Endothelial cell of umbilical vein (primary cell): Measurements from ENCODE around the gene PHF3. TPM values are rescaled to one million over a fixed set of nuclear protein-coding genes. Genes with fewer than 3 reads are reported as not detected.

ENCODE experiments used
- BruUV-seq: library from RNA; stranded (reverse); fragments of 400-500 nt; replicated peaks from 2 replicates; lab custom pipeline; 2021; lab: Mats Ljungman, UMichigan
- CTCF ChIA-PET: fragments of 300-600, 350-600 bp; sonication (Branson Sonifier 250); formaldehyde crosslinking; loops from one replicate; lab custom pipeline; 2021; ENCODE audit warnings: antibody characterized with exemption, inconsistent platforms; lab: Charles Lee
- POLR2A ChIA-PET: fragments of 300-600, 350-600 bp; sonication (Branson Sonifier 250); formaldehyde crosslinking; loops from one replicate; lab custom pipeline; 2021; ENCODE audit warnings: antibody characterized with exemption, inconsistent platforms; lab: Charles Lee
- DNase-seq: peaks from one replicate; pipeline ENCODE4 v3.0.0-alpha.2; 2011; ENCODE audit warnings: low read depth, low spot score
- FAIRE-seq: peaks from 2 replicates; lab custom pipeline; 2011; peaks lifted over from hg19 to GRCh38; lab: Jason Lieb, UNC
- H2AFZ ChIP-seq: 2 replicates; pipeline ENCODE4 v1.6.0; 2012; ENCODE audit warnings: low read depth, low read length, control low read depth, inconsistent platforms
- H3K27ac ChIP-seq: 2 replicates; pipeline ENCODE4 v1.5.1; 2011; ENCODE audit warnings: low read depth, mild to moderate bottlenecking, control low read depth, low read length, moderate library complexity; ENCODE audit not compliant: insufficient read depth
- H3K27me3 ChIP-seq, 2 experiments: 2 replicates each; pipeline versions ENCODE4 v1.6.0 to v1.6.1; 2011; ENCODE audit warnings: low read length in 2 of 2, mixed read lengths in 1 of 2; ENCODE audit not compliant: control insufficient read depth in 2 of 2, insufficient read depth in 2 of 2
- H3K36me3 ChIP-seq, 2 experiments: 2 replicates in 1 of 2; 3 replicates in 1 of 2; pipeline ENCODE4 v1.5.1; 2011; ENCODE audit warnings: low read length in 2 of 2, mild to moderate bottlenecking in 1 of 2, moderate library complexity in 1 of 2; ENCODE audit not compliant: control insufficient read depth in 2 of 2, insufficient read depth in 2 of 2; ENCODE audit errors: extremely low read depth in 1 of 2
- H3K4me1 ChIP-seq: 3 replicates; pipeline ENCODE4 v1.5.1; 2011; ENCODE audit warnings: mild to moderate bottlenecking, low read length; ENCODE audit not compliant: control insufficient read depth, insufficient read depth; ENCODE audit errors: extremely low read depth
- H3K4me2 ChIP-seq: 2 replicates; pipeline ENCODE4 v1.6.1; 2011; ENCODE audit warnings: low read length, control low read depth, mixed read lengths; ENCODE audit not compliant: insufficient read depth
- H3K4me3 ChIP-seq, 3 experiments: fragments of 200-600 bp in 1 of 3; sonication (generic), shearing (Covaris generic) in 1 of 3; replicated peaks in 1 of 3; 2 replicates each; pipeline ENCODE4 v1.5.1; 2011 to 2016; ENCODE audit warnings: control low read depth in 3 of 3, low read length in 3 of 3, mild to moderate bottlenecking in 2 of 3, inconsistent platforms in 1 of 3, low read depth in 1 of 3, moderate library complexity in 1 of 3; ENCODE audit not compliant: insufficient read depth in 1 of 3
- H3K79me2 ChIP-seq: 2 replicates; pipeline ENCODE4 v1.6.0; 2012; ENCODE audit warnings: low read length, inconsistent platforms; ENCODE audit not compliant: control insufficient read depth, insufficient read depth
- H3K9ac ChIP-seq: replicated peaks from 2 replicates; pipeline ENCODE3; 2011; ENCODE audit warnings: low read length, control low read depth; ENCODE audit not compliant: insufficient read depth; ENCODE audit errors: extremely low read depth
- H3K9me1 ChIP-seq: replicated peaks from 3 replicates; pipeline ENCODE4 v1.6.0; 2011; ENCODE audit warnings: mild to moderate bottlenecking, low read length; ENCODE audit not compliant: control insufficient read depth, insufficient read depth; ENCODE audit errors: extremely low read depth
- H3K9me3 ChIP-seq: replicated peaks from 2 replicates; pipeline ENCODE4 v1.5.1; 2012; ENCODE audit warnings: low read length, inconsistent platforms; ENCODE audit not compliant: control insufficient read depth, insufficient read depth
- H4K20me1 ChIP-seq: replicated peaks from 2 replicates; pipeline ENCODE3; 2011; ENCODE audit warnings: mild to moderate bottlenecking, low read length; ENCODE audit not compliant: control insufficient read depth, insufficient read depth; ENCODE audit errors: extremely low read depth
- EZH2 ChIP-seq: IDR thresholded peaks from 2 replicates; pipeline ENCODE4 v1.6.1; 2012; ENCODE audit warnings: borderline replicate concordance, low read depth, mild to moderate bottlenecking, moderate library complexity, low read length, inconsistent platforms; ENCODE audit not compliant: severe bottlenecking
- FOS ChIP-seq: IDR thresholded peaks from 2 replicates; pipeline ENCODE4 v1.6.1; 2011; ENCODE audit warnings: mild to moderate bottlenecking, low read length, moderate library complexity, borderline replicate concordance; ENCODE audit not compliant: insufficient read depth
- GATA2 ChIP-seq: IDR thresholded peaks from 2 replicates; pipeline ENCODE4 v1.7.0; 2011; ENCODE audit warnings: low read depth, mild to moderate bottlenecking, moderate library complexity, mixed read lengths, low read length; ENCODE audit not compliant: insufficient read length, insufficient read depth
- JUN ChIP-seq: IDR thresholded peaks from 2 replicates; pipeline ENCODE4 v1.6.1; 2011; ENCODE audit warnings: borderline replicate concordance, low read depth; ENCODE audit not compliant: insufficient read length, insufficient read depth
- MAX ChIP-seq: IDR thresholded peaks from 2 replicates; pipeline ENCODE4 v1.6.1; 2011; ENCODE audit not compliant: insufficient read depth, insufficient read length
- MYC ChIP-seq: IDR thresholded peaks from one replicate; pipeline ENCODE4 v1.6.1; 2011; ENCODE audit warnings: mild to moderate bottlenecking, low read depth, low read length
- POLR2A ChIP-seq: IDR thresholded peaks from 2 replicates; pipeline ENCODE4 v1.6.1; 2012; ENCODE audit warnings: low read depth, mild to moderate bottlenecking, control low read depth, low read length
- POLR2AphosphoS5 ChIP-seq: IDR thresholded peaks from 2 replicates; pipeline ENCODE4 v1.6.1; 2012; ENCODE audit warnings: low read depth, mild to moderate bottlenecking, control low read depth, low read length, moderate library complexity; ENCODE audit not compliant: insufficient read depth
- dilution Hi-C: fragments of 300-500 bp; cut with MboI; formaldehyde crosslinking; loops from one replicate; pipeline ENCODE4 v1.15.0; 2019; ENCODE audit warnings: low sequenced_read_pairs; ENCODE audit not compliant: extremely low pct_ligation_motif_present
- intact Hi-C: fragments of 100-400 bp; cut with micrococcal nuclease; formaldehyde crosslinking; loops from one replicate; pipeline ENCODE4 v1.10.0; 2022
- polyA plus RNA-seq, 4 experiments: library from polyadenylated mRNA; depleted of rRNA in 3 of 4; stranded (reverse) in 3 of 4; unstranded in 1 of 4; fragments of >200 nt; gene quantifications; 2 replicates each; pipeline versions ENCODE4 v1.2.1 to v1.2.3, GENCODE V29; 2011 to 2012; ENCODE audit warnings: missing spikeins in 1 of 4
- total RNA-seq: library from RNA; stranded (reverse); gene quantifications from 2 replicates; pipeline ENCODE4 v1.2.3, GENCODE V29; 2021
- TF ChIP-seq, protein P1 (sequence below), 2 donors: IDR thresholded peaks; 1 replicate in 1 of 2; 2 replicates in 1 of 2; pipeline ENCODE4 v1.5.1; 2011; ENCODE audit warnings: low read length in 2 of 2, mild to moderate bottlenecking in 2 of 2, moderate library complexity in 2 of 2, control low read depth in 1 of 2, inconsistent platforms in 1 of 2, low read depth in 1 of 2; ENCODE audit not compliant: insufficient read depth in 1 of 2; ENCODE audit errors: extremely low read depth in 1 of 2

The PHF3 gene
- total and polyA plus RNA-seq, 2 donors (not counting 3 experiments of a cell fraction or from before 2014, with no cell fraction given): 4.6 to 29.6 TPM

GRCh38 chr6:63709148-63709547, 73.5 kb downstream of the PHF3 start:
- POLR2A ChIA-PET: no interaction called here
- BruUV-seq: no TSS peak
- Histone ChIP-seq H2AFZ (no peak overlapping the region), H3K4me2 (no peak overlapping the region), H3K36me3 (peaks cover 16 to 26% of the 10 kb centered on the region in 2 experiments), H3K9ac (no peak overlapping the region), H3K27me3 (no peaks in the 10 kb centered on the region), H3K79me2 (no peaks in the 10 kb centered on the region), H3K9me3 (no peaks in the 10 kb centered on the region), H4K20me1 (no peaks in the 10 kb centered on the region), H3K9me1 (no peaks in the 10 kb centered on the region), H3K27ac (no peak overlapping the region), H3K4me1 (no peaks in the 10 kb centered on the region), H3K4me3 (no peak overlapping the region)
- no peak for FAIRE-seq
- DNase-seq: no peak
- TF ChIP-seq JUN (no peak), POLR2AphosphoS5 (no peak), MYC (no peak), MAX (no peak), FOS (no peak), GATA2 (no peak), POLR2A (no peak), EZH2 (no peak)
- TF ChIP-seq, protein P1, sequence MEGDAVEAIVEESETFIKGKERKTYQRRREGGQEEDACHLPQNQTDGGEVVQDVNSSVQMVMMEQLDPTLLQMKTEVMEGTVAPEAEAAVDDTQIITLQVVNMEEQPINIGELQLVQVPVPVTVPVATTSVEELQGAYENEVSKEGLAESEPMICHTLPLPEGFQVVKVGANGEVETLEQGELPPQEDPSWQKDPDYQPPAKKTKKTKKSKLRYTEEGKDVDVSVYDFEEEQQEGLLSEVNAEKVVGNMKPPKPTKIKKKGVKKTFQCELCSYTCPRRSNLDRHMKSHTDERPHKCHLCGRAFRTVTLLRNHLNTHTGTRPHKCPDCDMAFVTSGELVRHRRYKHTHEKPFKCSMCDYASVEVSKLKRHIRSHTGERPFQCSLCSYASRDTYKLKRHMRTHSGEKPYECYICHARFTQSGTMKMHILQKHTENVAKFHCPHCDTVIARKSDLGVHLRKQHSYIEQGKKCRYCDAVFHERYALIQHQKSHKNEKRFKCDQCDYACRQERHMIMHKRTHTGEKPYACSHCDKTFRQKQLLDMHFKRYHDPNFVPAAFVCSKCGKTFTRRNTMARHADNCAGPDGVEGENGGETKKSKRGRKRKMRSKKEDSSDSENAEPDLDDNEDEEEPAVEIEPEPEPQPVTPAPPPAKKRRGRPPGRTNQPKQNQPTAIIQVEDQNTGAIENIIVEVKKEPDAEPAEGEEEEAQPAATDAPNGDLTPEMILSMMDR (IDR thresholded peaks at IDR 0.05; ENCODE audit: extremely low read depth in 1 of 2, insufficient read depth in 1 of 2, low read depth in 1 of 2, low read length in 2 of 2): no peak
- intact Hi-C loops (no loop called here), dilution Hi-C loops (no loop called here)
- CTCF ChIA-PET: interaction anchor here (1.2 to 1.5 kb wide), 3 partner anchors 10 to 111 kb away, joined by 3 to 6 read pairs (median 3); no protein-coding TSS in a partner anchor
